HEK293 (cell line): ENCODE data around the gene CDK5.

Source experiments
- FEZF1 ChIP-seq: fragments of 450-650 bp; formaldehyde crosslinking; IDR thresholded peaks from 2 replicates; pipeline ENCODE4 v1.5.1; 2016; ENCODE audit warnings: missing biosample characterization, missing genetic modification characterization
- MEIS1 ChIP-seq: sonication (generic); formaldehyde crosslinking; IDR thresholded peaks from 2 replicates; pipeline ENCODE4 v1.8.1; 2022; ENCODE audit warnings: missing genetic modification reagents, mild to moderate bottlenecking, borderline replicate concordance
- MYNN ChIP-seq: fragments of 450-650 bp; formaldehyde crosslinking; IDR thresholded peaks from 2 replicates; pipeline ENCODE4 v1.5.1; 2016; ENCODE audit warnings: missing biosample characterization, missing genetic modification characterization, borderline replicate concordance
- SALL2 ChIP-seq: fragments of 450-650 bp; formaldehyde crosslinking; IDR thresholded peaks from 2 replicates; pipeline ENCODE4 v1.5.0; 2017; ENCODE audit warnings: missing biosample characterization, mild to moderate bottlenecking, missing genetic modification characterization, borderline replicate concordance
- ZNF121 ChIP-seq: fragments of 450-650 bp; formaldehyde crosslinking; IDR thresholded peaks from 2 replicates; pipeline ENCODE4 v1.5.1; 2016; ENCODE audit warnings: missing biosample characterization, missing genetic modification characterization
- ZNF132 ChIP-seq: fragments of 450-650 bp; formaldehyde crosslinking; IDR thresholded peaks from 2 replicates; pipeline ENCODE4 v1.5.1; 2017; ENCODE audit warnings: missing biosample characterization, missing genetic modification characterization, borderline replicate concordance
- ZNF394 ChIP-seq: fragments of 450-650 bp; formaldehyde crosslinking; IDR thresholded peaks from 2 replicates; pipeline ENCODE4 v1.5.1; 2016; ENCODE audit warnings: missing biosample characterization, missing genetic modification characterization, mild to moderate bottlenecking, moderate library complexity, borderline replicate concordance
- ZNF501 ChIP-seq: fragments of 450-650 bp; formaldehyde crosslinking; IDR thresholded peaks from 2 replicates; pipeline ENCODE4 v1.5.1; 2016; ENCODE audit warnings: missing biosample characterization, missing genetic modification characterization
- ZNF558 ChIP-seq: fragments of 450-650 bp; formaldehyde crosslinking; IDR thresholded peaks from 2 replicates; pipeline ENCODE4 v1.5.1; 2016; ENCODE audit warnings: missing biosample characterization, missing genetic modification characterization
- TF ChIP-seq, protein P1 (sequence below): fragments of 450-650 bp; formaldehyde crosslinking; IDR thresholded peaks from 2 replicates; pipeline ENCODE4 v1.5.1; 2016; ENCODE audit warnings: missing biosample characterization, missing genetic modification characterization

- TF ChIP-seq, protein P1, sequence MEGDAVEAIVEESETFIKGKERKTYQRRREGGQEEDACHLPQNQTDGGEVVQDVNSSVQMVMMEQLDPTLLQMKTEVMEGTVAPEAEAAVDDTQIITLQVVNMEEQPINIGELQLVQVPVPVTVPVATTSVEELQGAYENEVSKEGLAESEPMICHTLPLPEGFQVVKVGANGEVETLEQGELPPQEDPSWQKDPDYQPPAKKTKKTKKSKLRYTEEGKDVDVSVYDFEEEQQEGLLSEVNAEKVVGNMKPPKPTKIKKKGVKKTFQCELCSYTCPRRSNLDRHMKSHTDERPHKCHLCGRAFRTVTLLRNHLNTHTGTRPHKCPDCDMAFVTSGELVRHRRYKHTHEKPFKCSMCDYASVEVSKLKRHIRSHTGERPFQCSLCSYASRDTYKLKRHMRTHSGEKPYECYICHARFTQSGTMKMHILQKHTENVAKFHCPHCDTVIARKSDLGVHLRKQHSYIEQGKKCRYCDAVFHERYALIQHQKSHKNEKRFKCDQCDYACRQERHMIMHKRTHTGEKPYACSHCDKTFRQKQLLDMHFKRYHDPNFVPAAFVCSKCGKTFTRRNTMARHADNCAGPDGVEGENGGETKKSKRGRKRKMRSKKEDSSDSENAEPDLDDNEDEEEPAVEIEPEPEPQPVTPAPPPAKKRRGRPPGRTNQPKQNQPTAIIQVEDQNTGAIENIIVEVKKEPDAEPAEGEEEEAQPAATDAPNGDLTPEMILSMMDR, result no peak
- TF ChIP-seq MEIS1 (CRISPR knock-in tag), result no peak
- no peak for TF ChIP-seq ZNF501
- no peak for TF ChIP-seq FEZF1 (tag by site-specific recombination)
- TF ChIP-seq ZNF394 (tag by site-specific recombination), result no peak
- no peak for TF ChIP-seq ZNF121 (tag by site-specific recombination)
- TF ChIP-seq ZNF132 (tag by site-specific recombination), result no peak
- TF ChIP-seq MYNN (tag by site-specific recombination), result no peak
- TF ChIP-seq ZNF558 (tag by site-specific recombination), result no peak
- TF ChIP-seq SALL2 (tag by site-specific recombination), result no peak
Measured at GRCh38 chr7:151091988-151092387, 34.3 kb upstream of the CDK5 start.
